ENCODE measurements around the gene ARMC2. TPM values are rescaled to one million over a fixed set of nuclear protein-coding genes. Genes with fewer than 3 reads are reported as not detected.
A peak's percentile ranks its signal among the peaks of the same experiment; 100 is the strongest.

Gene ARMC2
- total RNA-seq, 4 donors from 2014 or later = 0.27 to 4.1 (median 1.2) TPM

DNA sequence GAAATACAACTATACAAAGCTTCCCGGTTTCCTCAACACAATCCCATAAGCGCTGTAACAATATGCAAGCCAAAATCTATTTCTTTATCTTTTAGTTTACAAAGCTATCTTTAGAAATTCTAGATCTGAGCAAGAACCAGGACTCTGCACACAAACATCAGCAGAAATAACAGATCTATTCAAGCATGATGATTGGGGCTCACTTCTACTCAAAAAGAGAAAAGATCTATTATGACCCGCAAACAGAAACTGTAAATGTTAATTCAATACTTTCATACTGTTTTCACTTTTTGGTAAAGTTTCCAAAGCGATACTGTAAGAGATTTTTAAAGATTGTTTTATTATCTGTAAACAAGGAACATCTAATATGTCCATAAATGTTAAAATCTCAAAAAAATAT lies 159.8 kb downstream of the ARMC2 start:
- no peaks in the 10 kb centered on the region for H3K36me3 ChIP-seq
- WGBS, 2 donors = 31 to 35% methylated on average over 4 of the region's 4 CpGs
- DNase-seq = no peak
- no peaks in the 10 kb centered on the region for H3K9me3 ChIP-seq
- no peak for TF ChIP-seq POLR2A (IDR thresholded peaks at IDR 0.05)
- TF ChIP-seq, protein P1, sequence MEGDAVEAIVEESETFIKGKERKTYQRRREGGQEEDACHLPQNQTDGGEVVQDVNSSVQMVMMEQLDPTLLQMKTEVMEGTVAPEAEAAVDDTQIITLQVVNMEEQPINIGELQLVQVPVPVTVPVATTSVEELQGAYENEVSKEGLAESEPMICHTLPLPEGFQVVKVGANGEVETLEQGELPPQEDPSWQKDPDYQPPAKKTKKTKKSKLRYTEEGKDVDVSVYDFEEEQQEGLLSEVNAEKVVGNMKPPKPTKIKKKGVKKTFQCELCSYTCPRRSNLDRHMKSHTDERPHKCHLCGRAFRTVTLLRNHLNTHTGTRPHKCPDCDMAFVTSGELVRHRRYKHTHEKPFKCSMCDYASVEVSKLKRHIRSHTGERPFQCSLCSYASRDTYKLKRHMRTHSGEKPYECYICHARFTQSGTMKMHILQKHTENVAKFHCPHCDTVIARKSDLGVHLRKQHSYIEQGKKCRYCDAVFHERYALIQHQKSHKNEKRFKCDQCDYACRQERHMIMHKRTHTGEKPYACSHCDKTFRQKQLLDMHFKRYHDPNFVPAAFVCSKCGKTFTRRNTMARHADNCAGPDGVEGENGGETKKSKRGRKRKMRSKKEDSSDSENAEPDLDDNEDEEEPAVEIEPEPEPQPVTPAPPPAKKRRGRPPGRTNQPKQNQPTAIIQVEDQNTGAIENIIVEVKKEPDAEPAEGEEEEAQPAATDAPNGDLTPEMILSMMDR (IDR thresholded peaks at IDR 0.05) = no peak
- H3K4me1 ChIP-seq = peaks cover 13 to 71% (median 18%) of the 10 kb centered on the region in 3 donors
- H3K4me3 ChIP-seq = peak overlapping the region; percentile 81 to 96 (median 92)
- H3K27me3 ChIP-seq = no peaks in the 10 kb centered on the region
- peak overlapping the region; percentile 96 to 98 (median 97) for H3K27ac ChIP-seq
- intact Hi-C loops (cut with DNase I) = loop anchor here (10.0 kb wide), 2 partner anchors 57 to 453 kb away; no protein-coding TSS in a partner anchor

DNA sequence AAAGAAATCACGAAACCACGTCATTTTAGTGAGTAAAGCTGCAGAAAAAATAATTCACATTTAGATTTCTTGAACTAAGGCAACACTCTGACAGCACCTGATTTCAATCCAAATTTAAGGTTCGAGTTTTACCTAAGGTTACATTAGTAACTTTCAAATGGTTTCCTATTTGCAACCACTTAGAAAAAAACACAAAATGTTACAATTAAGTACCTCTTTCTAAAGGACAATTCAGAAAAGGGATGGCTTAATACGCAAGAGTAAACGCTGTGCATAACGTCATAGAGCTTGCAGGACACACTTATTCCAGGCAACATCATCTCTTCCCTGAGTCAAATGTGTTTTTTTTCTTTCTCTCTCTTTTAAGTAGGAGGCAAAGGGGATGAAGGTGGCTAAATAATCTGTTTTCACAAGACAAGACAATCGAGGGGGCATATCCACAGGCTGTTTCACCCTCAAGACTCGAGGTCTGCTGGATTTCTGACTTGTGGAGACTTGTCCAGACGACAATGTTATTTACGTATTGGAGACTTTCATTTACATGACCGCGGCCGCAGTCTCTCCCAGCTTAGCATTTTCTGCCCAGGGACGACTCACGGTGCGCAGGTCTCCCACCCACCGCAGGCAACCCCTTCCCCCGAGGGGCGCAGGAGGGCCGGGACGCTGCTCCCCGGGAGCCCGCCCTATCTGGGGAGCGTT lies 160.5 kb downstream of the ARMC2 start:
- Histone ChIP-seq H3K27ac (peak overlapping the region; percentile 96 to 98 (median 97)), H3K27me3 (no peaks in the 10 kb centered on the region), H3K4me3 (peak overlapping the region; percentile 81 to 96 (median 92)), H3K36me3 (no peaks in the 10 kb centered on the region), H3K9me3 (no peaks in the 10 kb centered on the region), H3K4me1 (peaks cover 6 to 70% (median 12%) of the 10 kb centered on the region in 3 donors)
- no peak for DNase-seq
- TF ChIP-seq, protein P1 (IDR thresholded peaks at IDR 0.05) = no peak
- TF ChIP-seq POLR2A (IDR thresholded peaks at IDR 0.05) = no peak
- intact Hi-C loops (cut with DNase I) = loop anchor here (10.0 kb wide), 2 partner anchors 56 to 454 kb away; no protein-coding TSS in a partner anchor
- WGBS, 2 donors = 4 to 6% methylated on average over 7 to 12 of the region's 24 CpGs

DNA sequence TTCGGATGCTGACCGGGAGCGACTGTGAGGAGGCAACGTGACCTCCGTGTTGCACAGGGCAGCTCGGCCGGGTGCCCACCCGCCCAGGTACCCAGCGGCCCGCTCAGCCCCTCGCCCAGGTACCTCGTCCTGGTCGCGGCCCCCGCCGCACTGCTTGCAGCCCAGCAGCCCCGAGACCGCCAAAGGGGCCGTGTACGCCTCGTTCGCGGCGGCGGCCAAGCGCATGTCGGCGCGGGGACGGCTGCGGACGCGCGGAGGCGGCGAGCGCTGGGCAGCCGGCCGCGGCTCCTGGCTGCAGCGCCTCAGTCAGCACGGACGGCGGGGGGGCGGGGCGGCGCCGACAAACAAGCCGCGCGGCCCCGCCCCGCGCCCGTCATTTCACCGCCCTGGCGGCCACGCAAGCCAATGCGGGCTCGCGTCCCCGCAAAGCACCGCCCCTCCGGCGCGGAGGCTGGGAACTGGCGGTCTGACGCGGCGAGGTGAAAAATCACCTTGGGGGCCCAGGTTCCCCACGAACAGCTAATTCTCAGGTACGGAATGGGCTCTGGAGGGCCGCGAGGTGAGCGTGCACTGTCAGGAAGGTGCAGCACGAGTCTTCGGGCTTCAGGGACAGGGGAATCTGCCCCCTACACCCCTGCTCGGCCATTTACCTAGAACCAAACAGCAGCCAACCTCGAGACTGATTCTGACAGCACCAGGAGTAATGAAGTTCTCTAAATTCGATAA lies 161.2 kb downstream of the ARMC2 start:
- DNase-seq = peak; percentile 66
- H3K27me3 ChIP-seq = no peaks in the 10 kb centered on the region
- TF ChIP-seq, protein P1 (IDR thresholded peaks at IDR 0.05) = peak in 5 of 6 experiments; percentile 29 to 82 (median 74)
- peak in 3 of 4 donors; percentile 85 to 96 (median 96) for TF ChIP-seq POLR2A (IDR thresholded peaks at IDR 0.05)
- no peaks in the 10 kb centered on the region for H3K9me3 ChIP-seq
- H3K27ac ChIP-seq = peak overlapping the region; percentile 96 to 98 (median 97)
- 0 to 1% methylated on average over 2 to 9 of the region's 80 CpGs for WGBS, 2 donors
- intact Hi-C loops (cut with DNase I) = loop anchor here (10.0 kb wide), 2 partner anchors 55 to 455 kb away; no protein-coding TSS in a partner anchor
- no peaks in the 10 kb centered on the region for H3K36me3 ChIP-seq
- H3K4me1 ChIP-seq = peaks cover 4 to 70% (median 7%) of the 10 kb centered on the region in 3 donors
- H3K4me3 ChIP-seq = peak overlapping the region; percentile 81 to 96 (median 92)

DNA sequence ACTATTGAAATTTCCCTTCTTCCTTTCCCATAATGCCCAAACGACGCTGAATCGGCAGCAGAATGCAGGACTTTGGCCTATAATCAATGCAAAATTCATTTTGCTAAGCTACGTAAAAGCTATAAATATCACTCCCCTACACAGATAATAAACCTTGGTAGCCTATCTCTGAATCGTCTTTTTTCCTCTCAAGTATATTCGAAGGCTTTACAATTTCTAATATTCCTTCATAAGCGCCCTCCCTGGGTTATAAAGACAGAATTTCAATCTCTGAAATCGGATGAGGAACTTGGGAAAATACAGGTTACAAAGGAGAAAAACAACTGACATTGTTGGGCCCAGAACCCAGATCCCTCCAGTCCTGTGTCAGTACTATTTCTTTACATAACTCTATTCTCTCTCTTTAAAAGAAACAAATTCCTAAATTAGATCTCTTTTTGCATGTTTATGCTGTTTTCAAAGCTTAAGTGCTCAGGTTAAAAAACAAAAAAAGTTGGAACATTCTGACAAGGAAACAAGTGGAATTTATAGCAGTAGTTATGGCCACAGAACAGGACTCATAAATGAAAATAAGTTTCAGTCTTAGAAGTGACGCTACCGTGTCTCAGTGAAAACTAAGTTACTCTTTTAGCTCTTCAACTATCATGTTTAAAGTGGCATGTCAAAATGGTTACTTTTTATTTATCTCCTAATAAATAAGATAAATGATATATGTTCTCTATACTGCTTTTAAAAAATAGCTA lies 161.9 kb downstream of the ARMC2 start:
- Histone ChIP-seq H3K9me3 (no peaks in the 10 kb centered on the region), H3K4me1 (peaks cover 4 to 70% (median 12%) of the 10 kb centered on the region in 3 donors), H3K27me3 (no peaks in the 10 kb centered on the region), H3K36me3 (no peaks in the 10 kb centered on the region), H3K4me3 (peak overlapping the region; percentile 81 to 96 (median 92)), H3K27ac (peak overlapping the region; percentile 96 to 98 (median 97))
- TF ChIP-seq, protein P1 (IDR thresholded peaks at IDR 0.05) = no peak
- no peak for TF ChIP-seq POLR2A (IDR thresholded peaks at IDR 0.05)
- DNase-seq = no peak
- WGBS, 2 donors = 10 to 11% methylated on average over 10 of the region's 10 CpGs
- intact Hi-C loops (cut with DNase I) = loop anchor here (10.0 kb wide), 2 partner anchors 55 to 455 kb away; no protein-coding TSS in a partner anchor

Data from esophagus squamous epithelium (tissue), 5 donors.